Measurements from ENCODE around the gene SBF2. TPM values are rescaled to one million over a fixed set of nuclear protein-coding genes. Genes with fewer than 3 reads are reported as not detected.
A peak's percentile ranks its signal among the peaks of the same experiment; 100 is the strongest.

The SBF2 gene
- total and polyA plus RNA-seq, 9 of the 15 experiments (the other 6 are each of a cell fraction or from before 2014, with no cell fraction given): 0.80 to 9.5 (median 5.0) TPM

DNA sequence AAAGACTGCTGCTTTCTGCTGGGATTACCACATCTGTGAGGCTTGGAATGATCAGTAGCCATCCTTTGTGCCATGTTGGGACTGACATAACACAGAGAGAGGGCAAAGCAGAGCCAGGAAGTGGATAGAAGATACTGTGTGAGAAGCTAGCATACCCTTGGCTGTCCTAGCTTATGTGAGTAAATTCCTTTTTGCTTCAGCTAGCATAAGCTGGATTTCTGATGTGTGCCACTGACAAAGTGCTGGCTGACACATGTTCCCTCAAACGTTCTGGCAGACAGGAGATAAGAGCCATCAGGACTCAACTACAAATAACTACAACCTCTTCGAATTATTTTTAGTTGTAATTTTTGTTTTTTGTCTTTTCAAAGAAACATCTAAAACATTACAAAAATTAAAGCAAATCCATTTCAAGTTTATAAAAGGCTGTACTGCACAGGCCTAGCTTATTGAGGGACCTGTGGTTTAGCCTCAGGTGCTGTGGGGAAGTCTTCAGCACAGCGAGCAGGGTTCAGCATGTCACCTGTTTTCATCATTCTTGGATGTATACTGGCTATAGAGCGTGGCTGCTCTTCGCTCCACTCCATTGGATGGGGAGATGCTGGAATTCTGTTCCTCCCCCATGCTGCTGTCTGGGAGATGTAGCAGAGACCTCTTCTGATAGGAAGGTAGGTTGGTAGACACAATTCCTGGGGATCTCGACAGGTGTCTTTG is 509.3 kb downstream of the SBF2 start (continued):
- TF ChIP-seq CEBPG (CRISPR knock-in tag; IDR thresholded peaks at IDR 0.05): 0 out of 2 replicates have a peak, but pooled peaks have one; percentile 36
- no peak for TF ChIP-seq CEBPG (tag; conservative IDR thresholded peaks at IDR 0.05 in 1 of 2, IDR thresholded peaks at IDR 0.05 in 1 of 2)
- no peak for TF ChIP-seq THRA (IDR thresholded peaks at IDR 0.05)
- TF ChIP-seq NCOR1 (IDR thresholded peaks at IDR 0.05): peak; percentile 40; the same call in 1 of the 2 replicates
- TF ChIP-seq LEF1 (IDR thresholded peaks at IDR 0.05): peak; percentile 24; the same call in 1 of the 2 replicates
- TF ChIP-seq KAT7 (CRISPR knock-in tag; IDR thresholded peaks at IDR 0.05; ENCODE audit: borderline replicate concordance): no peak
- TF ChIP-seq ZNF584 (CRISPR knock-in tag; IDR thresholded peaks at IDR 0.05; ENCODE audit: low read depth): peak; percentile 65; the same call in 1 of the 2 replicates
- TF ChIP-seq EP400 (IDR thresholded peaks at IDR 0.05): no peak; the same call in 1 of the 2 replicates
- peak; percentile 52; the same call in 1 of the 2 replicates for TF ChIP-seq DPF2 (IDR thresholded peaks at IDR 0.05)
- 0 out of 2 replicates have a peak, but pooled peaks have one; percentile 27 for TF ChIP-seq SOX6 (IDR thresholded peaks at IDR 0.05)
- 0 out of 2 replicates have a peak, but pooled peaks have one; percentile 31 for TF ChIP-seq SMAD4 (CRISPR knock-in tag; conservative IDR thresholded peaks at IDR 0.05)
- TF ChIP-seq PBX2 (CRISPR knock-in tag; IDR thresholded peaks at IDR 0.05; ENCODE audit: low read depth): no peak
- 0 out of 2 replicates have a peak, but pooled peaks have one; percentile 13 for TF ChIP-seq PBX2 (tag; conservative IDR thresholded peaks at IDR 0.05; ENCODE audit: low read depth)
- no peak for TF ChIP-seq SNIP1 (IDR thresholded peaks at IDR 0.05; ENCODE audit: low read depth)
- TF ChIP-seq TEAD4 (IDR thresholded peaks at IDR 0.05; ENCODE audit: low read length): peak; percentile 75
- TF ChIP-seq TEAD4 (CRISPR knock-in tag; IDR thresholded peaks at IDR 0.05; ENCODE audit: borderline replicate concordance): no peak
- no peak for TF ChIP-seq KLF10 (CRISPR knock-in tag; IDR thresholded peaks at IDR 0.05)
- TF ChIP-seq ARID1B (IDR thresholded peaks at IDR 0.05): peak; percentile 77
